CD4-positive, alpha-beta T cell treated with Interferon alpha-2 for 1 hour (primary cell): ENCODE data around the gene CYB5R4.

ENCODE experiments used
- DNase-seq, 2 donors: peaks; one replicate each; pipeline ENCODE4 v3.0.0-alpha.2; 2020 to 2022

Gene CYB5R4

GRCh38 chr6:83859410-83860358 lies at the start of gene CYB5R4:
Gene CYB5R4 (plus strand): TSS chr6:83859689. CDS start chr6:83859783, 94 bp downstream.
- DNase-seq = peak; percentile 93 to 95

DNA sequence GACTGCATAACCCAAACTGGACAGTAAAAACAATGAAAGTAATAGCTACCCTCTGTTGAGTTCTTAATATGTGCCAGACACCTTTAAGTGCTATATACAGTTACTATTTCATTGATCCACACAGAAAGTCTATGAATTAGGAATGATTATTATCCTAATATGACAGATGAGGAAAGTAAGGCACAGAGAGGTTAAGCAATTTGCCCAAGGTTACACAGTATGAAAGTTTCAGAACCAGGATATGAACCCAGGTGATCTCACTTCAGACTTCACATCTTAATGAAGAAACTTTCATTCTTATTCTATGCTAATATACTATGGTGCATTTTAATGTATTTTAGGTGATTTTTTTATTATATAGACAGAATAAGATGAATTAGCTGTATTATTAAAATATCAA lies 46.9 kb upstream of the CYB5R4 start:
- no peak for DNase-seq

DNA sequence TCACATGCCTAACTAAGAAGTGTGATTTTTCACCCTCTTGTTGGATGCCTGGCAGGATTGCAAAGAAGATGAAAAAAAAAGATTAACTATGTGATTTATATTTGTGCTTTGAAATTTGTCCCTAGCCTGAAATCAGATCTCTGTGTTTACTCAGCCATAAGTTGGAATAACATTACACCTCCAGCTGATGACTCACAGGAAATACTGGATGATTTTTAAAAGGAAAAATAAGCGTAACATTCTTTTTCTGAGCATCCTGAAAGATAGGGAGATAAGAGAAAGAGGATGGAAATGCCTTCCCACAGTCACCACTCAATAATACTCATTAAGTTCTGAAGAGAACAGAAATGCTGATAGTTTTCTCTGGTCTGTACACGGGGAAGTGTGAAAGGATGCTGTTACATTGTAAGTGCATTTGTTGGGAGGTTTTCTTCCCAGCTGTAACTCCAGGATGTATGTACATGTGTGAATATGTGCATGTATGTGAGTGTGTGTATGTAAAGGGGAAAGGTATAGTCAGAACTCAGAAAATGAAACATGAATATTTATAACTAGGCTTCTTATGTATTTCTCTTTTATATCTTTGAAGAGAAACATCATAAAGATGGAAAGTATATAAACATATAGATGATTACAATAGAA lies 43.7 kb upstream of the CYB5R4 start:
- DNase-seq = no peak

DNA sequence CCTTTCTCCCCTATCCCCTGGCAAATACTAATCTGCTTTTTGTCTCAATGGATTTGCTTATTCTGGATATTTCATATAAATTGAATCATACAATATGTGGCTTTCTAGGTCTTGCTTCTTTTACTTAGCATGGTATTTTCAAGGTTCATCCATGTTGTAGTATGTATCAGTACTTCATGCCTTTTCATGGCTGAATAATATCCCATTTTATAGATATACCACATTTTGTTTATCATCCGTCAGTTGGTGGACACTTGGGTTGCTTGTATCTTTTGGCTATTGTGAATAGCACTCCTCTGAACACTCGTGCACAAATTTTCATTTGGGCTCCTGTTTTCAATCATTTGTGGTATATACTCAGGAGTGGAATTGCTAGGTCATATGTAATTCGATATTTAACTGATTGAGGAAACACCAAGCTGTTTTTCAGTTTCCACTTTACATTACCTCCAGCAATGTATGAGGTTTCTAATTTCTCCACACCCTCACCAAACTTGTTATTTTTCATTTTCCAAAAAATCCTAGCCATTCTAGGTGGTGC lies 36.8 kb upstream of the CYB5R4 start:
- DNase-seq = no peak

DNA sequence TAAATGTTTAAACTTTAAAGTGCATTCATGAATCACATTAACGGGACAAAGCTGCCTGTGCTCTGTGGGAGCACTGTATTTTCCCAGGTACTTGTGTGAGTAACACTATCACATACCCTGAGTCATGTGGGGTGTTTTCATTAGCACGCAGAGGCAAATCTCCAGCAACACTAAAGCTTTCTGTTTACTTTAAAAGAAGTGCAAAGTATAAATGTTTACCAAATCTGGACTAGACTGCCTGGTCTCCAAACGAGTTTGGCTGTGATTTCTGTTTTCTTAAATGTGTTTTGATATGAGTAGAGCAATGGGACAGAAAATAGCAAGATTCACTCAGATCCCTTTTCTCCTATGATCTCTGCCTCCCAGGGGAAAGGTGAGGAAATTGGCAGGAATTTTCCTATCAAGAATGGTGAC lies 35.1 kb upstream of the CYB5R4 start:
- no peak for DNase-seq

DNA sequence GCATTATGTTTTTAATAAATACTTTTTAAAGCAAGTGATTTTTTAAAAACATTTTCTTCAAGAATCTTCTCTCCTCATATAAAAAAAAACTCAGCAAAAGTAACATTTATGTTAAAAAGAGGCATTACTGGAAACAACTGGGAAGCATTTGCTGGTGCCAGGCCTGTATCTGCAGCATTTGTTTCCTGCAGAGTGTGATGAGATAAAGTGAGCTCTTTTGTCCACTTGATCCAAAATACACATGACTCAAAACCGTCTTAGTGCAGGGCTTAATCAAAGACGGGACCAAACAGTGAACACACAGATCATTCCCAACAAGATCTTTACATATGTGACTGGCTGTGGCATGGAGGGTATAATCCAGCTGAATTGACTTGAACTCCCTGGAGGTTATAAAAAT lies 34.7 kb upstream of the CYB5R4 start:
- no peak for DNase-seq

DNA sequence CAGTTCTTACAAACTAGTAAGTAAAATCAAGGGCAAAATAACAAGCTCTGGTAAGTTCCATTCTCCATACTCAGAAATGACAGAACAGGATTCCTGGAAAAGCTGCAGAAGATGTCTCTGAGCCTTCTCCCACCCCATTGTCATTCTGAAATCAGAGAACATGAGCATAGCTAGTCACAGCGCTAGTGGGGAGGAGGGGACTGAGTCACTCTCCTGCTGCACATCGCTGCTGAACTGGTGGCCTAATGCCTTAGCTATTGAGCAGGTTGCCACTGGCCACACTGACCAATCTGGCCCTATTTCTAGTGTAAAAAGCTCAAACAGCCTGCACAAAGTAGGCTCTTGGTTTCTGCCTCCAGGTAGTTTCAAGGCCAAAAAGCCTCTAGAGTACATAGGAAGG lies 32.4 kb upstream of the CYB5R4 start:
- DNase-seq = no peak

- DNase-seq = no peak
Measured at GRCh38 chr6:83838727-83839126, 20.8 kb upstream of the CYB5R4 start.

- no peak for DNase-seq
Measured at GRCh38 chr6:83844170-83844569, 15.3 kb upstream of the CYB5R4 start.

GRCh38 chr6:83846291-83846690 lies 13.2 kb upstream of the CYB5R4 start:
- no peak for DNase-seq

- DNase-seq = no peak
Measured at GRCh38 chr6:83847179-83847578, 12.3 kb upstream of the CYB5R4 start.

DNA sequence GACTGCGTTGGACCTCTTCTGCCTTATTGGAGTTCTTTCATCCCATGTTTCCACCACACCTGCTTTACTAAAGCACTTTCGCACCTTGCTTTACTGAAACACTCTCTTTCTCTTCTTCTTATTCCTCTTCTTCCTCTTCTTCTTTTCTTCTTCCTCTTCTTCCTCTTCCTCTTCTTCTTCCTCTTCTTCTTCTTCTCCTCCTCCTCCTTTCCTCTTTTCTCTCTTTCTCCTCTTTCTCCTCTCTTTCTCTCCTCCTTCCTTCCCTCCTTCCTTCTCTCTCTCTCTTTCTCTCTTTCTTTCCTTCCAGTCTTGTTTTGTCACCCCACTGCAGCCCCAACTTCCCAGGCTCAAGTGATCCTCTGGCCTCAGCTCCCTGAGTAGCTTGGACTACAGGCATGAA lies 10.4 kb upstream of the CYB5R4 start:
- no peak for DNase-seq

DNA sequence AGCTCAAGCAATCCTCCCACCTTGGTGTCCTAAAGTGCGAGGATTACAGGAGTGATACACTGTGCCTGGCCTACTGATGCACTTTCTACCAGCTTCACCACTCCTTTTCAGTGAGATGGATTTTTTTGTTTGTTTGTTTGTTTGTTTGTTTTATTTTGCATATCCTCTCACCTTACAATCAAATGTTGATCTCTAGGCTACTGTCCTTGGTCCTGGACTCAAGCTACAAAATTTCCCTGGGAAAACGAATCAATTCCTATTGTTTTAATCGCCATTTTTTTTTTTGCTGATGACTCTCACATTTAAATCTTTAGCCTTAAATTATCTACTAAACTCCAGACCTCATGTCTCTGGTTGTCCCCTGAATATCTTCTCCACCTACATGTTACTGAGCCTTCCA lies 9.9 kb upstream of the CYB5R4 start:
- no peak for DNase-seq

DNA sequence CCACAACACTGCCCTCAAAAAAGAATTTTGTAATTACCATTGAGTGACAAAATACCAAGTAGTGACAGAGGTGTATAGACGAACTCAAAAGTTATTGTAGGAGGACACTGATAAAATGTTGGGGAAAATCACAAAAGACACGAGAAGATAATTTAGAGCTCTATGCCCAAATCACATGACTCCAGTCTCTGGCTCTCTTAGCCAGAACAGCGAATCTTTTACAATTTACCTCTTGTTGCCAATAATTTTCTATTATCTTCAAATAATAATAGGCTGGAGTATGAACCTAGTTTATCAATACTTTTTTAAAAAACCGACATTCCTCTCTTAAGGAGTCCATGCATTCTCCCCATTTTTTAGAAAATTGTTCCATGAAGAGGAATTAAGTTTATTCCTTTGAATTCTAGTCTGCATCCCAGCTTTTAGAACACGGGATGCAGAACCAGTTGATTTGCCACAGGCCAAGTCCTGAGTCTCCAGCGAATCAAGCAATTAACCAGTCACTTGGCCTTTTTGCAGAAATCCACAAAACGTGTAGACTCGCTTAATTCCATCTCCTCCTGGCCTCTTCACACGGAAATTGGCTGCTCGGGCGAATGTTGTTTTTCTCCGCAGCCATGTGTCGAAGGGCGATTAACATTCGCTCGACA lies 6.8 kb upstream of the CYB5R4 start:
- no peak for DNase-seq

- no peak for DNase-seq
Measured at GRCh38 chr6:83853178-83854000, 6.1 kb upstream of the CYB5R4 start, which contains the start of gene RIPPLY2. Gene RIPPLY2 (plus strand): TSS chr6:83853360. CDS start chr6:83853417, 57 bp downstream.

DNA sequence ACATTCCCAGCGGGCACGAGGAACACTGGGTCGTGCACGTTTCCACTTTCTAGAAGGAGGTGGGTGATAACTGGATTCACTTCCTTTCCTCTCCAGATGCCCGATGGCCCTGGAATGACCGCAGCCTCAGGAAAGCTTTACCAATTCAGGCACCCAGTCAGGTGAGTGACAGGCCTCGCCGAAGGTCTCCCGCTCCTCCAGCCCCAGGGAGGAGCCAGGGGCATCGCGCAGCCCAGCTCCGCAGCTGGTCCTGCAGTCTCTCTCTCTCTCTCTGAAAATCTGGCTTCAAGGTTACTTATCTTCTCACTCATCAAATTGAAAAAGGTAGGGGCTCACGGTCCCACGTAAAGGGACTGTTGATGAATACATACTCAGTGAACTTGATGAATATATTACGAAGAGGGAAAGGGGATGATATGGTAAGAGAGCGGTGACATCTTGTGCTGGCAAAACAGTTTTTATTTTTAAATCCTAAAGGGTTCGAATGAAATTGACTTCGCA lies 5.4 kb upstream of the CYB5R4 start:
- DNase-seq = no peak

DNA sequence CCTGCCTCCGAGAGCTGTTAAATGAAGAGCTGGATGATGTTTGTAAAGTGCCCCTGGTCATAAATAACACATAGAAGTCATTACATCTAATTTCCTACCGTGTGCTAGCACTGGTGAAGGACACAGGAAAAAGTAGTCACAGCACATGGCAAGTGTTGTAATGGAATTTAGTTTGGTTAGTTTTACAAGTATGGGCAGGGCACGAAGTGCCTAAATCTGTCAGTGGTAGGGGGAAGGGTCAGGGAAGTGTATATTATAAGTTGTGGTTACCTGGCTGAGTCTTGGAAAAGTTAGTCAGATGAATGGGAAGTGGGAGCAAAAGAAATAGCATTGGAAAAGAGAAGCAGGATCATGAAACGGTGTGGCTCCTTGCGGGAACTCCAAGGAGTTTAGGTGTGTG lies 4.7 kb upstream of the CYB5R4 start:
- DNase-seq = no peak

GRCh38 chr6:83860359-83860755 lies 868 bp downstream of the CYB5R4 start:
- no peak for DNase-seq

- peak in 1 of 2 donors; percentile 7 for DNase-seq
Measured at GRCh38 chr6:83860782-83861495, 1.4 kb downstream of the CYB5R4 start.

- no peak for DNase-seq
Measured at GRCh38 chr6:83862776-83863471, 3.4 kb downstream of the CYB5R4 start.

DNA sequence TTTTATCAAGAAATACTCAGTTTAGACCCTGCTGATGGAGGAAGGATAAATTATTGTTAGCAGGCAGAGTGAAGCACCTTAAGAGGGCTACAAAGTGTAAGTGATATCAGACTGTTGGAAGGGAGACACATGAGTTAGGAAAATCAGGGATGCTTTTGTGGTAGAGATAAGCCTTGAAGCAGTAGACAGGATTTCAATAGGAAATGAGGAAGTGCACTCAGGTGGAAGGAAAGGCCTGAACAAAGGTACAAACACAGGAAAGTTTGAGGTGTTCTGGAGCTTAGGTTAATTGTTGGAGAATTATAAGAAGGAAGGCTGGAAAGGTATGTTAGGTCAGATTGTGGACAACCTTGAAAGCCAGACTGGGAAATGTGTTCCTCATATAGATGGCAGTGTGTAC lies 7.6 kb downstream of the CYB5R4 start:
- DNase-seq = no peak
